ENCODE measurements around the gene RNF166. TPM values are rescaled to one million over a fixed set of nuclear protein-coding genes. Genes with fewer than 3 reads are reported as not detected.

RNF166 gene
- polyA plus RNA-seq, 4 donors: 9.2 to 15.1 (median 12.1) TPM

- Histone ChIP-seq H3K4me1 (ENCODE audit: control insufficient read depth in 3 of 3, insufficient read depth in 2 of 3, low read depth in 1 of 3, low read length in 2 of 3) (no peaks in the 10 kb centered on the region), H3K36me3 (ENCODE audit: control insufficient read depth in 3 of 3, insufficient read depth in 2 of 3, low read depth in 1 of 3, low read length in 3 of 3) (peaks cover 8 to 97% (median 33%) of the 10 kb centered on the region in 3 donors), H3K4me3 (ENCODE audit: low read depth in 1 of 3, low read length in 3 of 3) (no peak overlapping the region), H3K27ac (ENCODE audit: low read depth in 1 of 3, low read length in 2 of 3) (no peak overlapping the region), H3K9me3 (ENCODE audit: control insufficient read depth in 2 of 2, insufficient read depth in 1 of 2, low read depth in 1 of 2, low read length in 1 of 2) (no peaks in the 10 kb centered on the region), H3K27me3 (ENCODE audit: control insufficient read depth in 3 of 3, insufficient read depth in 3 of 3, low read length in 3 of 3) (no peaks in the 10 kb centered on the region)
- WGBS, 3 donors: 94 to 96% (median 96%) methylated on average over 33 to 39 of the region's 39 CpGs
- FAIRE-seq (no peak), DNase-seq (no peak)
Observed at GRCh38 chr16:88722784-88723506, 16.7 kb upstream of the RNF166 start.

- FAIRE-seq: no peak
- H3K36me3 ChIP-seq (ENCODE audit: control insufficient read depth in 3 of 3, insufficient read depth in 2 of 3, low read depth in 1 of 3, low read length in 3 of 3): peaks cover 10 to 95% (median 30%) of the 10 kb centered on the region in 3 donors
Observed at GRCh38 chr16:88721815-88722755, 15.9 kb upstream of the RNF166 start.

GRCh38 chr16:88721236-88721635 lies 15.0 kb upstream of the RNF166 start:
- no peak overlapping the region for H3K27ac ChIP-seq (ENCODE audit: low read depth in 1 of 3, low read length in 2 of 3)
- no peak overlapping the region for H3K4me3 ChIP-seq (ENCODE audit: low read depth in 1 of 3, low read length in 3 of 3)
- no peaks in the 10 kb centered on the region for H3K4me1 ChIP-seq (ENCODE audit: control insufficient read depth in 3 of 3, insufficient read depth in 2 of 3, low read depth in 1 of 3, low read length in 2 of 3)
- DNase-seq (no peak), FAIRE-seq (no peak)
- peaks cover 12 to 95% (median 27%) of the 10 kb centered on the region in 3 donors for H3K36me3 ChIP-seq (ENCODE audit: control insufficient read depth in 3 of 3, insufficient read depth in 2 of 3, low read depth in 1 of 3, low read length in 3 of 3)
- no peaks in the 10 kb centered on the region for H3K9me3 ChIP-seq (ENCODE audit: control insufficient read depth in 2 of 2, insufficient read depth in 1 of 2, low read depth in 1 of 2, low read length in 1 of 2)
- H3K27me3 ChIP-seq (ENCODE audit: control insufficient read depth in 3 of 3, insufficient read depth in 3 of 3, low read length in 3 of 3): no peaks in the 10 kb centered on the region
- WGBS, 3 donors: 95 to 97% (median 96%) methylated on average over 15 to 17 of the region's 17 CpGs

More at GRCh38 chr16:88721815-88722755, 15.9 kb upstream of the RNF166 start:
- 95 to 98% (median 96%) methylated on average over 57 to 61 of the region's 61 CpGs for WGBS, 3 donors
- H3K4me1 ChIP-seq (ENCODE audit: control insufficient read depth in 3 of 3, insufficient read depth in 2 of 3, low read depth in 1 of 3, low read length in 2 of 3): no peaks in the 10 kb centered on the region
- no peak for DNase-seq
- H3K27me3 ChIP-seq (ENCODE audit: control insufficient read depth in 3 of 3, insufficient read depth in 3 of 3, low read length in 3 of 3): no peaks in the 10 kb centered on the region
- H3K4me3 ChIP-seq (ENCODE audit: low read depth in 1 of 3, low read length in 3 of 3): no peak overlapping the region
- no peaks in the 10 kb centered on the region for H3K9me3 ChIP-seq (ENCODE audit: control insufficient read depth in 2 of 2, insufficient read depth in 1 of 2, low read depth in 1 of 2, low read length in 1 of 2)
- no peak overlapping the region for H3K27ac ChIP-seq (ENCODE audit: low read depth in 1 of 3, low read length in 2 of 3)

GRCh38 chr16:88720396-88720970 lies 14.3 kb upstream of the RNF166 start:
- Histone ChIP-seq H3K4me1 (ENCODE audit: control insufficient read depth in 3 of 3, insufficient read depth in 2 of 3, low read depth in 1 of 3, low read length in 2 of 3) (no peaks in the 10 kb centered on the region), H3K27me3 (ENCODE audit: control insufficient read depth in 3 of 3, insufficient read depth in 3 of 3, low read length in 3 of 3) (no peaks in the 10 kb centered on the region), H3K27ac (ENCODE audit: low read depth in 1 of 3, low read length in 2 of 3) (no peak overlapping the region), H3K36me3 (ENCODE audit: control insufficient read depth in 3 of 3, insufficient read depth in 2 of 3, low read depth in 1 of 3, low read length in 3 of 3) (peaks cover 12 to 95% (median 28%) of the 10 kb centered on the region in 3 donors), H3K4me3 (ENCODE audit: low read depth in 1 of 3, low read length in 3 of 3) (no peak overlapping the region), H3K9me3 (ENCODE audit: control insufficient read depth in 2 of 2, insufficient read depth in 1 of 2, low read depth in 1 of 2, low read length in 1 of 2) (no peaks in the 10 kb centered on the region)
- DNase-seq (no peak), FAIRE-seq (no peak)
- 92 to 96% (median 92%) methylated on average over 19 to 23 of the region's 23 CpGs for WGBS, 3 donors

GRCh38 chr16:88719933-88720296 lies 13.7 kb upstream of the RNF166 start:
- DNase-seq (no peak), FAIRE-seq (no peak)
- H3K4me3 ChIP-seq (ENCODE audit: low read depth in 1 of 3, low read length in 3 of 3): no peak overlapping the region
- no peaks in the 10 kb centered on the region for H3K4me1 ChIP-seq (ENCODE audit: control insufficient read depth in 3 of 3, insufficient read depth in 2 of 3, low read depth in 1 of 3, low read length in 2 of 3)
- H3K27me3 ChIP-seq (ENCODE audit: control insufficient read depth in 3 of 3, insufficient read depth in 3 of 3, low read length in 3 of 3): no peaks in the 10 kb centered on the region
- peaks cover 12 to 95% (median 26%) of the 10 kb centered on the region in 3 donors for H3K36me3 ChIP-seq (ENCODE audit: control insufficient read depth in 3 of 3, insufficient read depth in 2 of 3, low read depth in 1 of 3, low read length in 3 of 3)
- H3K27ac ChIP-seq (ENCODE audit: low read depth in 1 of 3, low read length in 2 of 3): no peak overlapping the region
- WGBS, 3 donors: 94 to 98% (median 95%) methylated on average over 16 to 19 of the region's 19 CpGs
- H3K9me3 ChIP-seq (ENCODE audit: control insufficient read depth in 2 of 2, insufficient read depth in 1 of 2, low read depth in 1 of 2, low read length in 1 of 2): no peaks in the 10 kb centered on the region

GRCh38 chr16:88719267-88719932 lies 13.2 kb upstream of the RNF166 start:
- no peak overlapping the region for H3K27ac ChIP-seq (ENCODE audit: low read depth in 1 of 3, low read length in 2 of 3)
- no peak for DNase-seq

GRCh38 chr16:88718178-88718577 lies 12.0 kb upstream of the RNF166 start:
- Histone ChIP-seq H3K36me3 (ENCODE audit: control insufficient read depth in 3 of 3, insufficient read depth in 2 of 3, low read depth in 1 of 3, low read length in 3 of 3) (peaks cover 14 to 97% (median 23%) of the 10 kb centered on the region in 3 donors), H3K9me3 (ENCODE audit: control insufficient read depth in 2 of 2, insufficient read depth in 1 of 2, low read depth in 1 of 2, low read length in 1 of 2) (no peaks in the 10 kb centered on the region), H3K4me1 (ENCODE audit: control insufficient read depth in 3 of 3, insufficient read depth in 2 of 3, low read depth in 1 of 3, low read length in 2 of 3) (no peaks in the 10 kb centered on the region), H3K4me3 (ENCODE audit: low read depth in 1 of 3, low read length in 3 of 3) (no peak overlapping the region), H3K27me3 (ENCODE audit: control insufficient read depth in 3 of 3, insufficient read depth in 3 of 3, low read length in 3 of 3) (no peaks in the 10 kb centered on the region), H3K27ac (ENCODE audit: low read depth in 1 of 3, low read length in 2 of 3) (no peak overlapping the region)
- DNase-seq (no peak), FAIRE-seq (no peak)
- 89 to 91% (median 90%) methylated on average over 11 of the region's 11 CpGs for WGBS, 3 donors

More at GRCh38 chr16:88719267-88719932, 13.2 kb upstream of the RNF166 start:
- no peaks in the 10 kb centered on the region for H3K27me3 ChIP-seq (ENCODE audit: control insufficient read depth in 3 of 3, insufficient read depth in 3 of 3, low read length in 3 of 3)
- no peaks in the 10 kb centered on the region for H3K4me1 ChIP-seq (ENCODE audit: control insufficient read depth in 3 of 3, insufficient read depth in 2 of 3, low read depth in 1 of 3, low read length in 2 of 3)
- peaks cover 12 to 95% (median 26%) of the 10 kb centered on the region in 3 donors for H3K36me3 ChIP-seq (ENCODE audit: control insufficient read depth in 3 of 3, insufficient read depth in 2 of 3, low read depth in 1 of 3, low read length in 3 of 3)
- no peak overlapping the region for H3K4me3 ChIP-seq (ENCODE audit: low read depth in 1 of 3, low read length in 3 of 3)
- WGBS, 3 donors: 92 to 94% (median 94%) methylated on average over 28 to 29 of the region's 29 CpGs
- no peak for FAIRE-seq
- H3K9me3 ChIP-seq (ENCODE audit: control insufficient read depth in 2 of 2, insufficient read depth in 1 of 2, low read depth in 1 of 2, low read length in 1 of 2): no peaks in the 10 kb centered on the region

GRCh38 chr16:88716601-88717001 lies 10.4 kb upstream of the RNF166 start:
- FAIRE-seq: no peak
- Histone ChIP-seq H3K27me3 (ENCODE audit: control insufficient read depth in 3 of 3, insufficient read depth in 3 of 3, low read length in 3 of 3) (no peaks in the 10 kb centered on the region), H3K4me3 (ENCODE audit: low read depth in 1 of 3, low read length in 3 of 3) (no peak overlapping the region), H3K4me1 (ENCODE audit: control insufficient read depth in 3 of 3, insufficient read depth in 2 of 3, low read depth in 1 of 3, low read length in 2 of 3) (no peaks in the 10 kb centered on the region), H3K27ac (ENCODE audit: low read depth in 1 of 3, low read length in 2 of 3) (no peak overlapping the region), H3K36me3 (ENCODE audit: control insufficient read depth in 3 of 3, insufficient read depth in 2 of 3, low read depth in 1 of 3, low read length in 3 of 3) (peaks cover 14 to 83% (median 20%) of the 10 kb centered on the region in 3 donors), H3K9me3 (ENCODE audit: control insufficient read depth in 2 of 2, insufficient read depth in 1 of 2, low read depth in 1 of 2, low read length in 1 of 2) (no peaks in the 10 kb centered on the region)
- DNase-seq: no peak
- WGBS, 3 donors: 97% methylated on average over 21 of the region's 21 CpGs

Measured in small intestine (tissue), 7 donors.